Upper lobe of left lung (tissue), 6 donors: Measurements from ENCODE around the gene INPP5D. TPM values are rescaled to one million over a fixed set of nuclear protein-coding genes. Genes with fewer than 3 reads are reported as not detected.
A peak's percentile ranks its signal among the peaks of the same experiment; 100 is the strongest.

Experiments used
- ATAC-seq, 2 donors: fragments of 200-7000 bp; cut with Tn5 transposase; one replicate each; pipeline ENCODE4 v1.9.1; 2022; ENCODE audit warnings: mild to moderate bottlenecking in 2 of 2, moderate library complexity in 2 of 2; ENCODE audit not compliant: low FRiP score in 2 of 2
- DNase-seq, 2 donors: peaks; one replicate each; pipeline ENCODE4 v3.0.0-alpha.2; 2019 to 2020
- H3K27ac ChIP-seq, 4 donors: fragments of 200-600 bp; sonication (generic); one replicate each; pipeline ENCODE4 v1.5.1; 2016 to 2019
- H3K27me3 ChIP-seq, 4 donors: fragments of 200-600 bp; sonication (generic); one replicate each; pipeline ENCODE4 v1.5.1; 2017 to 2019
- H3K36me3 ChIP-seq, 4 donors: fragments of 200-600 bp; sonication (generic); one replicate each; pipeline ENCODE4 v1.5.1; 2016 to 2019
- H3K4me1 ChIP-seq, 4 donors: fragments of 200-600 bp; sonication (generic); one replicate each; pipeline ENCODE4 v1.5.1; 2018 to 2019
- H3K4me3 ChIP-seq, 4 donors: fragments of 200-600 bp; sonication (generic); one replicate each; pipeline ENCODE4 v1.5.1; 2017 to 2019; ENCODE audit warnings: mild to moderate bottlenecking in 2 of 4, moderate library complexity in 1 of 4
- H3K9me3 ChIP-seq, 4 donors: fragments of 200-600 bp; sonication (generic); one replicate each; pipeline ENCODE4 v1.5.1; 2018 to 2019
- CTCF ChIP-seq, 6 experiments: fragments of 450-650 bp in 4 of 6; fragments of 200-600 bp in 2 of 6; sonication (generic) in 2 of 6; IDR thresholded peaks; one replicate each; pipeline ENCODE4 v1.5.1; 2016 to 2019; ENCODE audit warnings: antibody characterized with exemption in 6 of 6
- EP300 ChIP-seq, 4 donors: sonication (generic); formaldehyde crosslinking; IDR thresholded peaks; one replicate each; pipeline ENCODE4 v1.5.1; 2017; ENCODE audit warnings: antibody characterized with exemption in 4 of 4, control low read depth in 2 of 4
- POLR2A ChIP-seq, 4 donors: fragments of 450-650 bp; IDR thresholded peaks; one replicate each; pipeline ENCODE4 v1.5.1; 2016 to 2017; ENCODE audit warnings: antibody characterized with exemption in 4 of 4, mild to moderate bottlenecking in 2 of 4
- POLR2AphosphoS5 ChIP-seq, 2 donors: sonication (generic); formaldehyde crosslinking; IDR thresholded peaks; one replicate each; pipeline ENCODE4 v1.5.1; 2017; ENCODE audit warnings: antibody characterized with exemption in 2 of 2
- WGBS, 2 donors: methylation state at CpG; one replicate each; pipeline ENCODE4 v1.1.5; 2017 to 2018; 5-methylcytosine and 5-hydroxymethylcytosine counted together
- total RNA-seq, 6 donors: library from RNA; depleted of rRNA in 4 of 6; stranded (reverse); fragments of >200 nt in 4 of 6; gene quantifications; one replicate each; pipeline versions ENCODE4 v1.1.0 to v1.2.1, GENCODE V29; 2016 to 2021
- donor health status: DM: no; HTN: no; CAD: no; lungs with moderate emphysema.
- donor health status: DM: no; HTN: yes; CAD: no; lungs with severe emphysema.

INPP5D gene
- total RNA-seq, 6 donors from 2014 or later, result 17.6 to 243 (median 31.7) TPM

GRCh38 chr2:233247744-233248143 is 187.6 kb downstream of the INPP5D start:
- ATAC-seq, result no peak
- Histone ChIP-seq H3K27ac (no peak overlapping the region), H3K4me3 (no peak overlapping the region), H3K27me3 (no peaks in the 10 kb centered on the region), H3K9me3 (no peaks in the 10 kb centered on the region), H3K36me3 (no peaks in the 10 kb centered on the region), H3K4me1 (peaks cover 4 to 12% (median 7%) of the 10 kb centered on the region in 4 donors)
- TF ChIP-seq CTCF (IDR thresholded peaks at IDR 0.05) (no peak), POLR2AphosphoS5 (IDR thresholded peaks at IDR 0.05) (no peak), EP300 (IDR thresholded peaks at IDR 0.05) (no peak), POLR2A (IDR thresholded peaks at IDR 0.05) (no peak)
- DNase-seq, result no peak

- ATAC-seq (no peak), DNase-seq (peak in 1 of 2 donors; percentile 34)
- TF ChIP-seq POLR2AphosphoS5 (IDR thresholded peaks at IDR 0.05) (no peak), EP300 (IDR thresholded peaks at IDR 0.05) (no peak), POLR2A (IDR thresholded peaks at IDR 0.05) (no peak), CTCF (IDR thresholded peaks at IDR 0.05) (no peak)
- Histone ChIP-seq H3K27ac (no peak overlapping the region), H3K9me3 (no peaks in the 10 kb centered on the region), H3K27me3 (no peaks in the 10 kb centered on the region), H3K36me3 (no peaks in the 10 kb centered on the region), H3K4me1 (peaks cover 11 to 23% (median 16%) of the 10 kb centered on the region in 4 donors), H3K4me3 (no peak overlapping the region)
- 49 to 58% methylated on average over 7 of the region's 7 CpGs for WGBS, 2 donors
These were observed 188.9 kb downstream of the INPP5D start for GRCh38 chr2:233248999-233249398.

GRCh38 chr2:233250568-233250967 is 190.4 kb downstream of the INPP5D start:
- Histone ChIP-seq H3K4me1 (peaks cover 11 to 34% (median 16%) of the 10 kb centered on the region in 4 donors), H3K4me3 (no peak overlapping the region), H3K27me3 (no peaks in the 10 kb centered on the region), H3K27ac (peak overlapping the region in 1 of 4 donors; percentile 90), H3K9me3 (no peaks in the 10 kb centered on the region), H3K36me3 (peaks cover 0 to 4% (median under 1%) of the 10 kb centered on the region in 4 donors)
- 94 to 95% methylated on average over 9 of the region's 9 CpGs for WGBS, 2 donors
- no peak for DNase-seq
- TF ChIP-seq CTCF (IDR thresholded peaks at IDR 0.05), result no peak
- TF ChIP-seq EP300 (IDR thresholded peaks at IDR 0.05), result no peak
- TF ChIP-seq POLR2A (IDR thresholded peaks at IDR 0.05), result no peak
- no peak for TF ChIP-seq POLR2AphosphoS5 (IDR thresholded peaks at IDR 0.05)
- ATAC-seq, result no peak

- Histone ChIP-seq H3K36me3 (peaks cover 0 to 4% (median 2%) of the 10 kb centered on the region in 4 donors), H3K27ac (peak overlapping the region; percentile 88 to 94 (median 90)), H3K4me1 (peaks cover 11 to 38% (median 16%) of the 10 kb centered on the region in 4 donors), H3K4me3 (peak overlapping the region in 3 of 4 donors; percentile 96 to 99 (median 96)), H3K9me3 (no peaks in the 10 kb centered on the region), H3K27me3 (no peaks in the 10 kb centered on the region)
- DNase-seq (no peak), ATAC-seq (peak in 1 of 2 donors; percentile 1)
- WGBS, 2 donors, result 50 to 59% methylated on average over 1 of the region's 1 CpG
- no peak for TF ChIP-seq POLR2AphosphoS5 (IDR thresholded peaks at IDR 0.05)
- no peak for TF ChIP-seq EP300 (IDR thresholded peaks at IDR 0.05)
These were observed 190.8 kb downstream of the INPP5D start for GRCh38 chr2:233250985-233251305.

- H3K4me3 ChIP-seq, result peak within 1 kb of the TSS; percentile 96 to 99 (median 96)
- no peaks in the 10 kb centered on the region for H3K27me3 ChIP-seq
- ATAC-seq (peak; percentile 100), DNase-seq (peak; percentile 97)
- TF ChIP-seq POLR2AphosphoS5 (IDR thresholded peaks at IDR 0.05) (peak; percentile 83 to 89), POLR2A (IDR thresholded peaks at IDR 0.05) (peak in 2 of 4 donors; percentile 52 to 87), CTCF (IDR thresholded peaks at IDR 0.05) (peak; percentile 85 to 99 (median 95)), EP300 (IDR thresholded peaks at IDR 0.05) (peak in 1 of 4 donors; percentile 6)
- H3K4me1 ChIP-seq, result peaks cover 11 to 40% (median 16%) of the 10 kb centered on the region in 4 donors
- peak within 1 kb of the TSS; percentile 88 to 94 (median 90) for H3K27ac ChIP-seq
- H3K36me3 ChIP-seq, result peaks cover 0 to 10% (median 5%) of the 10 kb centered on the region in 4 donors
- no peaks in the 10 kb centered on the region for H3K9me3 ChIP-seq
- WGBS, 2 donors, result 0 to 1% methylated on average over 29 to 33 of the region's 75 CpGs
These were observed 191.4 kb downstream of the INPP5D start, which contains the start of gene ATG16L1 for GRCh38 chr2:233251306-233252116. TSS of gene ATG16L1 (plus strand) at chr2:233251673. CDS start at chr2:233251828, 155 bp downstream.
